T47D (cell line): ENCODE data around the gene ERC2.

Source experiments
- DNase-seq, 2 experiments: peaks; one replicate each; pipeline versions ENCODE4 v3.0.0 to v3.0.0-alpha.2; 2011 to 2012; ENCODE audit warnings: low read depth in 1 of 2, low spot score in 1 of 2
- JUND ChIP-seq: IDR thresholded peaks from 2 replicates; pipeline ENCODE4 v1.6.1; 2012; ENCODE audit warnings: low read depth
- in situ Hi-C: cut with HindIII; loops from 2 replicates; pipeline ENCODE4 v1.10.0; 2016; ENCODE audit warnings: low sequenced_read_pairs, low pct_unique_long_range_greater_than_20kb

Gene ERC2

DNA sequence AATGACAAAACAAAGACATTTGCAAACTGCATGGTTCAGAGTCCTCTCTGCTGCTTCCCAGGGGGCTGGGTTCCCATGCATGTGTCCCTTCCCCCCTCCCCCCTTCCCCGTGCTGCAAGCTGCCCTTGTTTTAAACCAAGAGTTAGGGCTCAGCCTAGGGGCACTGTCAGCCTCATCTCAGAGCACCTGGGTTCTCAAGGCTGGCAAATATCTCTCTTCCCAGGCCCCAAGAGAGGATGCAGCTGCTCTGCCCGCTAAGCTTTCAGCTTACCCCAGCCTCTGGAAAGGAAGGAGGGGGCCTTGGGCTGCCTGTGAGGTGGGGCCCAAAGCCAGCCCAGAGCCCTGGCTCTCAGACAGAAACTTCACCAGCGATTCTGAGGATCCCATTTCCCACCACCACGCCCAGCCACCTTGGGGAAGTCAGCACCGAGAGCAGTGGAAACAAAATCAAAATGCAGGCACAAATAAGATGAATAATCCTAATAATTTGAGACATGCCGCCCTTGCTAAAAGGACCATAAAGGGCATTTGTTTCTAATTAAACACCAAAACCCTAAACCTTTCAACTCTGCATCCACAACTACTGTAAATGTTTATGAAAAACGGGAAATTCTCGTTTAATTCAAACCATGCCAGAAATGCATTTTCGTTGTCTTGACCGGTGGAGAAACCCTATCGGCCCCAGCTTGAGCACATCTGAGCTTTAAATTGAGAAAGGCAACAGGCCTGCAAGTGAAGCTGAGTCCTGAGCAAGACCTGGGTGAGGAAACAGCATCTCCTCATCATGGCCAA lies 913.4 kb downstream of the ERC2 start:
- TF ChIP-seq JUND = no peak
- DNase-seq = no peak

DNA sequence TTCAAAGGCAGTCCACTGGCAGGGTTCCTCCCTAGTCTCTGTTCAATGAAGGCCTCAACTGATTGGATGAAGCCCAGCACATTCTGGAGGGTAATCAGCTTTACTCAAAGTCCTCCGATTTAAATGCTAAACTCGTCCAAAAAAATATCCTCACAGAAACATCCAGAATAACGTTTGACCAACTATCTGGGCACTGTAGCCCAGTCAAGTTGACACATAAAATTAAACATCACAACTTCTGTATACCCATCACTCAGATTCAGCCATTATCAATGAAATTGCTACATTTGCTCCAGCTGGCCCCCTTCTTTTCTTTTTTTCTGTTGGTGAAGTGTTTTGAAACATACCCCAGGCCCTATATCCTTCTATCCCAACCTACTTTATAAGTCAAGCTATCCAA lies 916.6 kb downstream of the ERC2 start:
- in situ Hi-C loops = no loop called here
- no peak for DNase-seq
- no peak for TF ChIP-seq JUND

More for the DNA sequence above, 913.4 kb downstream of the ERC2 start:
- in situ Hi-C loops = no loop called here

DNA sequence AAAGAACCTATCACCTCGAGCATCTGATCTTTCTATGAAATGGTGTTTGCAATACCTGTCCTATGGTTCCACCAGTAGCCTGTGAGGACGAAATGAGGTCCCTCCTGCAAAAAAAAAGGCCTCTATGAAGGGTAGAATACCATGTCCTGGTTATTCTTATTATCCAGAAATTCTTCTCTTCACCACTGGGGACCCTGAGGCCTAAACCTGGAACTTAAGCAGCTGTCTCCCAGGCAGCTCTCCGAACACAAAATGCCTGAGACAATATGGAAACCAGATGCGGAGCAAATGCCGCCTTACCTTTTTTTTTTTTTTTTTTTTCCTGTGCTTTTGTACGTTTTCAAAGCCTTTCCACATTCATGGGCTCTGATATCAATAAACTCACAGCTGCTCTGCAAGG lies 919.1 kb downstream of the ERC2 start:
- no peak for DNase-seq
- no peak for TF ChIP-seq JUND
- in situ Hi-C loops = no loop called here

DNA sequence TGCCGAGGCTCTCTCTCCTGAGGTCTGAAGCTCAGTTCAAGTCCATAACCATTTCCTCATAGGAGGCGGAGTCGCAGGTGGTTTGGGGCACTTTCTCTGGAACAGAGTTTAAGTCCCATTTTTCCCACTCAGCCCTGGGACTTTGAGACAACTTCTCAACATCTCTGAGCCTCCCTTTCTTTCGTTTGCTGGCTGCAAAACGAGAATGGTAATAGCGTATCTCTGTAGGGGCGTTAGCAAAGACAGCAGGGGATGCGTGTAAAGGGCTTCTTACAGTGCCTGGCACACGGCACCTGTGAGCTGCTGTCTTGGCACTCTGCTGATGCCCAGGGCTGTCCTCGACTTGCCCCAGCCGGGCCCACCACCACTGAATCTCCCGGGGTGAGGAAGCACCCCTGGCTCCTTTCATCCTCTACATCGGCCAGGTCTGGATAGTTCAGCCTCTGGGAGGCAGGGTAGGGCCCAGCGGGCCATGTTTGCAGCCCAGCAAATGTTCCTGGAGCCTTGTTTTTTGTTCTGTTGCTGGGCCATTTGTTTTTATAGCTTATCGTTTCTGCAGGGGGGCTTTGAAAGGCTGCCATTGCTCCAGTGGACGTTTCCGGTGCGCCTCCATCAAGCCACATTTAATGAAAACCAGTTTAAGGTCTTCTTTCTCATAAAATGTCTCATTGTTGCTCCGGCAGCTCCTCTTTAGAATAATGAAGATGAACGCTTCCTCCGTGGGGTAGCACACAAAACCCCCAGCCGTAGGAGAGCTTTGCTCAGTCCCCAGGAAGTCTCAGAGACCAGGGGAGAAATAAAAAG lies 921.2 kb downstream of the ERC2 start:
- TF ChIP-seq JUND = no peak
- in situ Hi-C loops = no loop called here
- no peak for DNase-seq

DNA sequence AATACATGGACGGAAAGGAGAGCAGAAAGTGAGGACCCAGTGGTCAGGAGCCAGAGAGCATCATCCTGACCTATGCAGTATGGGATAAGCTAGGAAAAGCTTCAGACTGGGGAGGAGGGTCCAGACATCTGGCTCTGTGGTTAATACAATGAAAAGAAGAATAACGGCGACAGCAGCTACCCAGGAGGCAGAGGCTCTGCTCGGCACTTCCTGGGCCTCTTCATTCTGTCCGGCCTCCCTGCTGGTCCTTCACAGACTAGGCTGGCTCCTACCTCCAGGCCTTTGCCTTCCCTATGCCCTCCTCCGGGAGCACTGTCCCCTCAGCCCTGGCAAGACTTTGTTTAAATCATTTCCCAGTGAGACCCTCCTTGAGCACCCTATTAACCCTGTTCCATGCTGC lies 922.3 kb downstream of the ERC2 start:
- no peak for DNase-seq
- in situ Hi-C loops = no loop called here
- TF ChIP-seq JUND = no peak

DNA sequence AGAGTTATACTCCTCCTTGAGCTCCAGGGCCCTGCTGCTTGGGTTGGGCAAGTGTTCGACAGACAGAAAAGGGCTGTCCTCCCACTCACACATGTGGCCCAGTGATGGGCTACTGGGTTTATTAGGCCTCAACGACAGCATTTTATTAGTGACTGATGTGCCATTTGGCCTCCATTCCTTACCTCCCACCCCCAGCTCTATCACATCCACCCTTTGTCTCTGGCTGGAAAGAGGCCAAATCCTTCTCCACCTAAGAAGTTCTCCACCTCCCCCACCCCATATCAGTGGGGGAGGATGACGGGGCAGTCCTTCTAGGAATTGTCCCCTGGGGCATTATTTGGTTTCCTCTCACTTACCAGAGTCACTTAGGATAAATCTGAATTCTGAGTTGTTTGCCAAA lies 924.0 kb downstream of the ERC2 start:
- TF ChIP-seq JUND = no peak
- in situ Hi-C loops = no loop called here
- DNase-seq = no peak

DNA sequence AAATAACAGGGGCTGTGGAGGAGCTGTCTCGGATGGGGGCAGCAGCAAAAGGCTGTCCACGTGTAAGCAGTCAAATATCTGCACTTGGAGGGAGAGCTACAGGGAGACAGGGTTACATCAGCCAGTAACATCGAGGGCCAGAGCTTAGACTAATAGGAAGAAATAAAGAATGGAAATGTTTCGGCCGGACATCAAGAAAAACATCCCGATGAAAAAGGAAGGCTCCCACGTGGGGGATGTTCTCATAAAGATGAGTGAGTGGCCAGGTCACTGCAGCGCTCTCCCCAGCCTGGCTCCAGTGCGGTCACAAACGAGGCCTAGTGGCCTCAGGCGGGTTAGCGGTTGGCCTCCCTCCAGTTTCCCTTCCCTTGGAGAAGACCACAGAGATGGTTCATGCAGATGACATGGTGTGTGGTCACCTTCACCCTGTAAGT lies 925.1 kb downstream of the ERC2 start:
- no peak for TF ChIP-seq JUND
- in situ Hi-C loops = no loop called here
- DNase-seq = no peak

DNA sequence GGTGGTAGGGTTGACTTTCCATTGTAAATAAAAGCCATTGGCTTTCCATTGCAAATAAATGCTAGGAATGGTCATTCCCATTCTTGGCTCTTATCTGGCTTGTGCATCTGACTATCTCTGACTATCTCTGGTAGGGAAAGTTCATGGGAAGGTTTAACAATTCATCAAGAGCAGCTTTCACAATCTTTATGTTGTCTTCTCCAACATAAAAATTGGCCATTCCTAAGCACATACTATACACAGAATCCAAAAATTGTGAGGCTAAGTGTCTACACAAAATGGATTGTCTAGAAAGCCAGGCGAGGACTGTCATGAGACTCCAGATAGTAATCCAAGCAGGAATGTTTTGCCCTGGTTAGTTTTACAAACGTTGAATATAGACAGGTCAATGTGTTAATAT lies 926.8 kb downstream of the ERC2 start:
- no peak for TF ChIP-seq JUND
- DNase-seq = no peak
- in situ Hi-C loops = no loop called here

DNA sequence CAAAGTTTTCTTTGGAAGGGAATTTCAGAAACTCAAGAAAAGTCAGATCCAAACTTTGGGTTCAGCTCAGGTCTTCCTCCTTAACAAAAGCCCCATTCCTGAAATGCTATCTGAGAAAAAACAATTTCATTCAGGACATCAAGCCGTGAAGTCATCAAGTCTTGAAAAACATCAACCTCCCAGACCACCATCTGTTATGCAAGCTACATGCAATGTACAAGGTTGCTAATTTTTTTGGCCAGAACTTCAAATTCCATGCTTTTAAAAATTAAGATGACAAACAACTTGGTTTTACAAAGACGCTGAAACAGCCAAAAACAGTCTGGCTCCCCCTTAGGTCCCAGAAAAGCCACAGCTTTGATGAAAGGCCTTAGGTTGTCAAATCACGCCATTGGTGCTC lies 927.3 kb downstream of the ERC2 start:
- TF ChIP-seq JUND = no peak

DNA sequence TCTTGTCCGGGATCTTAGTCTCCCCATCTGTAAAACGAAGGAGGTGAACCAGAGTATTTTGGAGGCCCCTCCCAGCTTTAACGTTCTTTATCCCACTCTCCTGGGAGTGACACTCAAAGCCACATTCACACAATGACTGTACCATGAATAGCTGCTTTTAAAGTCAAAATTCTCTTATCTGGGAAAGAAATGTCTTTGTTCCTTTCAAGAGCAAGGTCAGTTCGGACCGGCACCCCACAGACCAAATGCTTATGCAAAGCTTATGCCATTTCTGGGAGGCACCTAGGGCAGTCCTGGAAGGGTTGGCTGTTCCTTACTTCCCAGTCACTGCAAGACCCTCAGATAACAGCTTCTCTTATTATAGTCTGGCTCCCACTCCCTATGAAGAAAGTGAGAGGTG lies 927.7 kb downstream of the ERC2 start:
- no peak for DNase-seq
- in situ Hi-C loops = no loop called here
- TF ChIP-seq JUND = no peak

More for the DNA sequence above, 927.3 kb downstream of the ERC2 start:
- no peak for DNase-seq
- in situ Hi-C loops = no loop called here

DNA sequence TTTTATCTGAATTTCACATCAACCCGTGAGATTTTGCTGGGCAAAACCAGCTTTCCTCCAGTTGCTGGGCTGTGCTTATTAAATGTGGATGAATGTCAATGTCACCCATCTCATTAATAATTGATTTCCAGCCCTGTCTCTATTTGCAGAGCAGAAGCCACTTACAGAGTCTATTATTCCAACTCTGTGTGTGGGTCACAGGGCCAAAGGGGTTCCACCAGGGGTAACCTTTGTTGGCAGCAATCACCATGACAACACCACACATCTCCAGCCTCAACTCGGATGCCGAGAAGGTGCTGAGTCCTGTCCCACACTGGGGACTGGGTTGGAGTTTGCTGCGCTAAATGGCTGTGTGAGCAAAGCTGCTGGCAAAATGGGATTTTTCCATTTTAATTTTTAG lies 930.1 kb downstream of the ERC2 start:
- no peak for TF ChIP-seq JUND
- in situ Hi-C loops = no loop called here
- no peak for DNase-seq

DNA sequence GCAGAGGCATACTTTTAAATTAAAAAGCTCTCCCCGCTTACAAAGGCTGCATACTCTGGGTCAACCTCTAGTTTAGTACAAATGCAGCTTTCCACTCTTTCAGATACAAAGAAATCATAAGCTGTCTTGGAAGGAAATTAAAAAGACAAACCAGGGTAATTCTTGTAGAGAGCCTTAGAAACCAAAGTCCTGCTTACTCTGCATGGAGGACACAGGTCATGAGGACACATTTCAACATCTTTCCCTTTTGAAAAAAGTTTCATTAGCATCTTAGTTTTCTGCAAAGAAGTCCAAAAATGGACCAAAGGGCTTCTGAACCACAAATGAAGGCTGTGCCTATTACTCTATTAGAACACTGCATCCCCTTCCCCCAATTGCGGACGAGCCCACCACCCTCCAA lies 930.7 kb downstream of the ERC2 start:
- DNase-seq = no peak
- no peak for TF ChIP-seq JUND
- in situ Hi-C loops = no loop called here

DNA sequence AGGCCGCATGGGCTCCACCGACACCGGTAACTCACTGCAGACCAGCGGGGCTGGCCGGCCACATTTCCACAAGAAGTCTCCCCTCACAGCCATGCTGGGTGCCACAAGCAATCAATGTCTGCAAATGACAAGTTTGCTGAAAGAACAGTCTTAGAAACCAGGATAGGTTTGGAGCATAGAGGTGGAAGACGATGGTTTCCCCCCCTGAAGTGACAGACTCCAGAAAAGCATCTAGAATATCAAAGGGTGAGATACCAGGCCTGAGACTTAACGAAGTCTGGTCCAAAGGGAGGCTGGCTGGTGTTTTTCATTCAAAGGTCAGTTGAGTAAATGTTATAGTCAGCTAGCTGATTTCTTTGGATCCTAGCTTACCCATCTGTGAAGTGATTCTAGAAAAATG lies 931.1 kb downstream of the ERC2 start:
- no peak for TF ChIP-seq JUND
- DNase-seq = no peak
- in situ Hi-C loops = no loop called here
